SW480 (cell line): Measurements from ENCODE around the gene MRPL44.

Experiments
- DNase-seq: peaks from one replicate; pipeline ENCODE4 v3.0.0-alpha.2; 2016; ENCODE audit warnings: low spot score

MRPL44 gene

DNA sequence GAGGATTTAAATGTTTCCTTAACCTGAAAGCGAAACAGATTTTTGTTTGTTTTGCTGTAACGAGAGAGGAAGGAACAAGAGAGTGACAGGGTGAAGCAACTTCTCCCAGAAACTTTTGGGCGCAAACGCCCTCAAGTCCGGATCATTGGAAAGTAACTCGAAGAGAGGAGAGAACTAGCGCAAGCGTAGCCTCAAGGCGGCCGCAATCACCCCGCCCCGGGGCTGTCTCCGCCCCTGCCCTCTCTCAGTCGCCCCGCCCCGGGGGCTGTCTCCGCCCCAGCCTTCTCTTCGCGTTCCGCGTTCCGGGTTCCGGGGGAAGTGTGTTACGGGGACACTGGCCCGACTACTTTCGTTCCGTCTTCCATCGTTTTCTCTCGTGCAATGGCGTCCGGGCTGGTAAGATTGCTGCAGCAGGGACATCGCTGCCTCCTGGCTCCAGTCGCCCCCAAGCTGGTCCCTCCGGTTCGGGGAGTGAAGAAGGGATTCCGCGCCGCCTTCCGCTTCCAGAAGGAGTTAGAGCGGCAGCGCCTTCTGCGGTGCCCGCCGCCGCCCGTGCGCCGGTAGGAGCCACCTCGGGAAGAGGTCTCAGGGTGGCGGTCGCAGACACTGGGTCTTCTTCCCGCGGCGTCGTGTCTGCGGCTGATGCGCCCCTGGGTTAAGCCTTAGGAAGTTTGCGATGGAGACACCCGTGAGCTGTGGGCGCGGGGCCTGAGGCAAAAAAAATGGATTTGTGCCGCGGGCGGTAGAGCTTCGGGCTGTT lies at the start of gene MRPL44:
Gene MRPL44 (plus strand): TSS at position 372 of the 760 bp plus-strand sequence. CDS start 10 bp downstream, at position 382.
- peak; percentile 84 for DNase-seq

DNA sequence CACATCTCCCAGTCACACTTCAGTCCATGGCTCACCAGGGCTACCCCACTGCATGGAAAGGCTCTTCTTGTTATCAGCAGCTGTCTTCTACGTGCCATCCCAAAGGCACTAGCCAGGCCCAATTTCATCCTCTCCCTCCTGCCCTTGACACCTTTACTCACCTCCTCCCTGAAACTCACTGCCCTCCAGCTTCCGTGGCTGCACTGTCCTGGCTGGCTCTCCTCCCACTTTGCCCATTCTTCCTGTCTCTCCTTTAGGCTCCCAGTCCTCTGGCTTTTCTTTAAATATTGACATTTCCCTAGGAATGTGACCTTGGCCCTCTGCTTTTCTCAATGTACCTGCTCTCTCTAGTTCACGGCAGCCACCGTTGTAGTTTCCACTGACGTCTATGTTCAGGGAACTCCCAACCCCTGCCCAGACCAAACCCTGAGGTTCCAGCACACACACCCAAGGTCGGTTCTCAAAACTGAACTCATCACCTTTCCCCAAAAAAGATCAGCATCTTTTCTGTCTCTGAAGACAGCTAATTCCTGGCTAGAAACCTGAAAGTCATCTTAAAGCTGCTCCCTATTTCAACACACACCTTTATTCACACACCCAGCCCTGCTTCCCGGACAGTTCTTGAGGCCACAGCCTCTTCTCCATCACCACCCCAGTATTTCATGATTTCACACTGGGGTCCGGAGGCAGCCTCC lies 48.8 kb upstream of the MRPL44 start:
- DNase-seq: no peak

DNA sequence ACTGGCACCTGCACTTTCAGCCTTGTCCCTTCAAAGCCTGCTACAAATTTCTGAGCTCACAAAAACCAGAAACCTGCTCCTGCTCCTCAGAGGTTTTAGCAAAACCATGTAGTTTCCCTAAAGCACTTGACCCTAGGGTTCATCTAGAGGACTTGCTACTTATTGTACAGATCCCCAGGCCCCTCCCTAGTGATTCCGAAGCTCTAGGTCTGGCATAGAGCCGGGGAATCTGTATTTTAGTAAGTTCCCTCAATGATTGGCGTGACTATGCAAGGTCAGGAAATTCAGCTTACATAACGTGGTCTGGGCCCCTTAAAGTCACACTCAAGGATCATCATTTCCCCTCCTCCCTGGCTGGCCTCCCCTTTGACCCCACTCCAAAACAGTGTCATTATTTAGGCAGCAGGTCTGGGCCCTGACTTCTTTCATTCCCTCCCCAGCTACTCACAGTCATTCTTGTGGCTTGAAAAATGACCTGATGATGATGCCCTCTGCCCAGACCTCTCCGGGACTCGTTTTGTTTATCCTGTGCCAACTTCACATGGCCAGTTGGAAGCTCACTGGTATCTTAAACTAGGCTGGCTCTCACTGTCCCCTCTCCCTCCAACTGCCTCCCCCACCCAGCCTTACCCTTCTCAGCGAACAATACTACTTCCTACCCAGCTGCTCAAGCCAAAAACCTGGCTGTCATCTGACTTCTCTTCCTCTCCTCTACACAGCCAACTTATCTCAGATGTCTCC lies 48.1 kb upstream of the MRPL44 start:
- no peak for DNase-seq

DNA sequence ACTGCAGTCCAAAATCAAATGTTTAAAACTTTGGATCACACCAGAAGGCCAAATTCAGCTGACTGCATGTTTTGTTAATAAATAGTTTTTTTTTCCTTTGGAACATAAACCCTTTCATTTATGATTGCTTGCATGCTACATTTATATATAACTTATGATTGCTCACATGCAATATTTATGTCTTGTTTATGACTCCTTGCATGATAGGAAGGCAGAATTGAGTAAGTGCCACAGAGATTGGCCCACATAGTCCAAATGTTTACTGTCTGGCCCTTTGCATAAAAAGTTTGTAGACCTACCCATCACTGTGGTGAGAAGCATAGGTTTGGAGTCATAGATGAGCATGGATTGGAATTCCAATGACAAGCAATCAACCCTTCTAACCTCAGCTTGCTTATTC lies 42.9 kb upstream of the MRPL44 start:
- DNase-seq: no peak

DNA sequence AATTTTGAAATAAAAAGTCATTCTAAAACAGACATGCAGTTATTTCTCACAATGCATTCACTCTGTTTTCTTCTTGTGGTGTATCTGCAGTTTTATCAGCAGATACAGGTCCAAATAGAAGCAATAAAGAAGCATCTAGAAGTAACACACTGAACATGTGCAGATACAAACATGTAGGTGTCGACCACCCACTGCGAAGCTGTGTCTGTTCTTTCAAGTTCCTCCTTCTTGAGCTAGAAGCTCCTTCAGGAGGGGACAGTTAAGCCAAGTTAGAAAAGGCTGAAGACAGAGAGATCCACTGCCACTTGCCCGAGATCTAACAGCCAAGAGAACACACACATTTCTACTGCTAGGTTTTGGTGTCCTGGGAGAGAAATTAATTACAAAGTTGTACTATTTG lies 42.2 kb upstream of the MRPL44 start:
- no peak for DNase-seq

DNA sequence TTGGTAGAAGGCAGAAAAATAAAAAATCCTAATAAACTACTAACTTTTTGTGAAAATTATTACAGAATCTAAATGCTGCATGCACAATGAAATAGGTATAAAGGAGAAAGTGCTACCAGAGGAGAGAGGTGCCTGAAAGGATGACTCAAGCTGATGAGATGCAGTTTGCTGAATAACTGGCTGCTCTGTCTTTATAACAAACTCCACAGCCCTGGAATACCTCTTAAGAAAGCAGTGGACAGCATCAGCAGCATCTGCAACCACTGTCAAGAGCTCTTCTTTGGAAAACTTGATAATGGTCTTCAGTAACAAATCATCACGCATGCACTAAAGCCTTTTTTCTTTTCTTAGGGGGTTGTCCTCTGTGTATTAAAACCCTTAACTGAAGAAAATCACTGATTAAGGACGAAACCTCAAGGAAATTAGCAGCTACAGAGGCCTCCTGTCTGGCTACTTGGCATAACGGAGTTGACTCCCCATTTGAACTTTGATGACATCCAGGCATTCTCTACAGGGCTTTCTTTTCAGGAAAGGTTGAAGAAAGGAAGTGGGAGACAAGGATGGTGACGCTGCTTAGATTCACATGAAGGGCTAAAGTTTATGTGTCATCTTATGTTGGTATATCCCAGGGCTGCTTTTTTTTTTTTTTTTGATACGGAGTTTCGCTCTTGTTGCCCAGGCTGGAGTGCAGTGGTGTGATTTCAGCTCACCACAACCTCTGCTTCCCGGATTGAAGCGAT lies 40.9 kb upstream of the MRPL44 start:
- DNase-seq: no peak

DNA sequence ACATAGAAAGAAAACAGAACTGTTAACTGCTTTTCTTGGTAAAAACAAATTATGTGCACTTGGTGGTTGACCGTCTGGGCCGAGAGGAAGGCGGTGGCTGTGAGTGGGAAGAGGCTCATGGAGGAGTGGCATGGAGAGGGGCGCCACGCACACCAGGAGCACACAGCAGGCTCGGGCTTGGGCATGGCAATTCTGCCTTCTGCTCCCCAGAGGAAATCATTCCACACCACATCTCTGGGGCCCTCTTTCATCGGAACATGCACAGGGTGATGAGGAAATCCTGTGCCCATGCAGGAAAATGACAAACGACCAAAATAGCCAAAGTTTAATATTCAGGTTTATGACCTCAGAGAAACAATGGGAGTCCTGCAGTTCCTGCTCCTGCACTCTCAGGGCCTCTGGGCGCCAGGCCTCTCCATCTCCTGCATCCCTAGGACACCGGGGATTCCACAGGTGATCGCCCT lies 38.6 kb upstream of the MRPL44 start:
- DNase-seq: no peak

DNA sequence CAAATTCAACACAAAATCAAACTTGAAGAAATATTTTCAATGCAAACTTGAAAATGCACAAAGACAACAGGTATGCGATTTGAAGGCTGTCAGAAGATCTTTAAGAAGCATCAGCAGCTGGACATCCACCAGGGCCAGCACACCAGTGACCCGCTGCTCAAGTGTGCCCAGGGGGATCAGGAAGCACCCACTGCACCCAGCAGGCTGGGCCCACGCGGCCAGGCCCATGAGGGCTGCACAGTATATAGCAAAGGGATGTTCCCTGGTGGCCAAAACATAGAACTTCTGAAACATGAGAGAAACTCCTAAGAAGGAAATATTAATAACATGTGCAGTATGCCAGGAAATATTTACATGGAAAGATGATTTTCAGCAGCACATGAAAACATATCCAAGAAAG lies 37.2 kb upstream of the MRPL44 start:
- no peak for DNase-seq

DNA sequence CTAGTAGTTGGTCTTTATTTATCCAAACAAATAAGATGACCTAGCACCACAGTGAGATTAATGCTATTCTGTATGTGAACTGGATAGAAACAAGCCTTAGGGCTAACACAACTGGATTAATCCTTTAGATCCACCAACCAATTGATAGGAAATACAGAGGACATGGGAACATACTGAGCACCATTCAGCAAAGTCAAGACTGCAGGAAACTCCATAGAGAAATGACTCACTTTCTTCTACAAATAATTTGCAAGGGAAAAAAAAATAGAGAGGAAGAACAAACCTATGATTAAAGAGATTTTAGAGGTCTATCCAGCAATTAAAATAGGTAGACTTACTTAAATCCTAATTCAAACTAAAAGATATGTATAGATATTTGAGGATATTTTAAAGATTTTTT lies 36.1 kb upstream of the MRPL44 start:
- no peak for DNase-seq

DNA sequence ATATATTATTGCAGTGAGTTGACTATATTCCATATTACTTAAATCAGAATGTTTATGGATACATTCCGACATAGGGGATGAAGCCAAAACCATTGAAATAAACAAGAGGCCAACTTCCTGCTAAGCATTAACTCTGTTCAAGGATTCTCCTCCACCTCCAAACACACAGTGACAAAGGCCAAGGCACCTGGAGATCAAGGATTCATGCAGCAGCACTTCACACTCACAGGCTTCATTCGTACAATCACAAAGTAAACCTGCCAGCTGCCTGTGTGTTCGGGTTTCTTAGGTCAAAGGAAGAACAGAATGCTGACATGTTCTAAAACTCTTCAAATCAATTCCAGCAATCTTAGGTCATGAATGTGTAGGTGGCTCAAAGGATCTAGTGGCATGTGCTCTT lies 35.0 kb upstream of the MRPL44 start:
- no peak for DNase-seq

DNA sequence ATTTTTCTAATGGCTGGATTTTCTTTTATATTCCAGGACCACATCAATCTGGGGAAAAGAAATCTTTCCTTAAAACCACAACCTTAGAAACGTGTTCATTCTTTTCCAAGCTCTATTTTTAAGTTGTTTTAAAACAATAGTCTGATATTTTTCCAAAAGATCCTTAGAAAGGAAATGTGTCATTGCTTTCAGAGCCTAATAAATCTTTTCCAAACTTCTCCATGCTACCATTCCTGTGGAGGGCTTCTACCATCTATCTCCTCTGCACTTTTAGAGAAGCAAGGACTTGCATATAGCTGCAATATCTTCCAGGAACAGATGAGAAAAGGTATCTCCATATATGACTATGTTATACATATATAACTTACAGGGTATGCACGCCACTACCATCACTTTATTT lies 33.3 kb upstream of the MRPL44 start:
- DNase-seq: no peak

DNA sequence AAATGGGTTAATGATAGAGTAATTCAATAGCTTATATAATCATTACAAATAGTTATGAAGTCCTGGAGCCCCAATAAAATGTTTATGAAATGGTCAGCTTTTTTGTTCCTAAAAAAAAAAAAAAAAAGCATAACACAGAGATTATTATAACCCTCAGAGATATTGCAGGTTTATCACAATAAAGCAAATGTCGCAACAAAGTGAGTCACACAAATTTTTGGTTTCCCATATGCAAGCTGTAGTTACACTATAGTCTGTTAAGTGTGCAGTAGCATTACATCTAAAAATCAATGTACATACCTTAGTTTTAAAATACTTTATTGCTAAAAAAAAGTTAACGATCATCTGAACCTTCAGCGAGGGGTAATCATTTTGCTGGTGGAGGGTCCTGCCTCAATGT lies 32.2 kb upstream of the MRPL44 start:
- no peak for DNase-seq

DNA sequence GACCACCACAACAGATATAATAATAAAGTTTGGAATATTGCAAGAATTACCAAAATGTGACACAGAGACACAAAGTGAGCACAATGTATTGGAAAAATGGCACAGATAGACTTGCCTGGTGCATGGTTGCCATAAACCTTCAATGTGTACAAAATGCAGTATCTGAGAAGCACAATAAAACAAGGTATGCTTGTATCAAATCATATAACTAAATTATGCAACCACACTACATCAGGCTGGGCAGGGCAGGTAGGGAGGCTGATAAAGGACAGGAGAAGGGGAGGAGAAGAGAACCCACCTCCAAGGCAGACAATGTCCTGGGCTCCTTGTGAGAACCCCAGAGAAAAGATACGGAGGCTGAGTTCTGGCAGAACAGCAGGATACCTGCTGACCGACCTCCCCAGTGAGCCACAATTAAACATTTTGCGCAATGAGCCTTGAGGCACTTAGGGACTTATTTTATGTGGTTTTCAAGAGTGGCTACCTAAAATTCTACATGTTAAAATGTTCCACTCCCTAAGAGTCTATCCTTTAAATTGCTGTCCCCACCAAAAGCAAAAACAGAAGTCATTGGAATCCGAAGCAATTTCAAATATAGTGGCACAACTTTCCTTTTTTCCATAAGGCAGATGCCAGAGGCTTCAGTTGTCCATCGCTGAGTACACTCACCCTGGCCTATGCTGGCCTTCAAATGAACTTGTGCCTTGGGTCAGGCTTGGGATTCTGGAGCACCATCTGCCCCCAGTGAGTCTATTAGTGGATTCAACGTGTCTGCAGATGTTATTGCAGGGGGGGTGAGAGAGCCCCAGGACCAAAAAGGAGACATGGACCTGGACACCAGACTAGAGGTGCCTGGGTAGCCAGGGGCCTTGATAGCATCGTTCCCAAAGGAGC lies 28.9 kb upstream of the MRPL44 start:
- no peak for DNase-seq

DNA sequence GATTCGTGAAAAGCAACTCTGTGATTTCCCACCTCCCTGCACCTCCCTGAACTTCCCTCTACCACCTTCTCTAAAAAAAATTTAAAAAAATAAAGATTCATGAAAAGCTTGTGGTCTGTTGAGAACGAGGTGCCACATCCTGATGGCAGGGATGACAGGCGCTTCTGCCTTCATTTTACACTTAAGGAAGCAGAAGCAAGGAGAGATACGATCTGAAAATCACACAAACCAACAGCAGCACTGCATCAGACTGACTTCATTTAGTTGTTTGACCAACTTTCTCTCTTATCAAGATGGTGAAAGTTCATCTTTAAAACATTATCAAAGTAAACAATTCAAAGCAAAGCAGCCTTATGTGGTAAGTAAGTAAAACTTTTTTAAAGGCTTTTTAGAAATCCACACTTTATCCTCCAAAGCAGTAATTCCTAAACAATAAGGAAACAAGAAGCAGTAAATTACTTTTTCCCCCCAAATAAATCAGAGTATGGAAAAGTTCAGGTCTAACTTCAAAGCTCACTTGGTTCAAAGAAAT lies 27.6 kb upstream of the MRPL44 start:
- no peak for DNase-seq

DNA sequence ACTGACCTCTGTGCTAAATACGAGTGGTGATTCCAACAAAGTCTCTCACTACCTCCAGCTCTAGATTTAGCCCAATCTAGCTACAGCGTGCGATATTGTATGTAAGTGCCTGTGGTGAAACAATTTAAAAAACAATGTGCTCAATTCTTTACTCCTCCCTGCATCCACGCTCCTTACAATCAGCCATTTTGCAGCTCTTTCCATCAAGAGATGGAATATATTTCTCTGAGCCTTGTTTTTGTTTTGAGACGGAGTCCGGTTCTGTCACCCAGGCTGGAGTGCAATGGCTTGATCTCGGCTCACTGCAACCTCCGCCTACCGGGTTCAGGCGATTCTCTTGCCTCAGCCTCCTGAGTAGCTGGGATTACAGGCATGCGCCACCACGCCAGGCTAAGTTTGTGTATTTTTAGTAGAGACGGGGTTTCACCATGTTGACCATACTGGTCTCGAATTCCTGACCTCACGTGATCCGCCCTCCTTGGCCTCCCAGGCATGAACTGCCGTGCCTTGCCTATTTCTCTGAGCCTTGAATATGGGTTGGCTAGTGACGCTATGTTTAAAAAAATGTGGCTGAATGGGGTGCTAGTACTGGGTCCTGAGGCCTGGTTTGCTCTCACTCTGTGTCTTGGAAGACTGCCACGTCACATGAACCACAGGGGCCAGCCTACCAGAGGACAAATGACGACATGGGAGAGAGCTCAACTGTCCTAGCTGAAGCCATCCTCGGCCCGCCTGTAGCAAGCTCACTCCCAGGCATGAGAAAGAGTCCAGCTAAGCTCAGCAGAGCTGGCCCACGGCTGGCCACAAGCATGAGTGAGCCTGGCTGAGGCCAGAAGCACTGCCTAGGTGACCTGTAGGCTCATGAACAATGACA lies 26.9 kb upstream of the MRPL44 start:
- DNase-seq: no peak

DNA sequence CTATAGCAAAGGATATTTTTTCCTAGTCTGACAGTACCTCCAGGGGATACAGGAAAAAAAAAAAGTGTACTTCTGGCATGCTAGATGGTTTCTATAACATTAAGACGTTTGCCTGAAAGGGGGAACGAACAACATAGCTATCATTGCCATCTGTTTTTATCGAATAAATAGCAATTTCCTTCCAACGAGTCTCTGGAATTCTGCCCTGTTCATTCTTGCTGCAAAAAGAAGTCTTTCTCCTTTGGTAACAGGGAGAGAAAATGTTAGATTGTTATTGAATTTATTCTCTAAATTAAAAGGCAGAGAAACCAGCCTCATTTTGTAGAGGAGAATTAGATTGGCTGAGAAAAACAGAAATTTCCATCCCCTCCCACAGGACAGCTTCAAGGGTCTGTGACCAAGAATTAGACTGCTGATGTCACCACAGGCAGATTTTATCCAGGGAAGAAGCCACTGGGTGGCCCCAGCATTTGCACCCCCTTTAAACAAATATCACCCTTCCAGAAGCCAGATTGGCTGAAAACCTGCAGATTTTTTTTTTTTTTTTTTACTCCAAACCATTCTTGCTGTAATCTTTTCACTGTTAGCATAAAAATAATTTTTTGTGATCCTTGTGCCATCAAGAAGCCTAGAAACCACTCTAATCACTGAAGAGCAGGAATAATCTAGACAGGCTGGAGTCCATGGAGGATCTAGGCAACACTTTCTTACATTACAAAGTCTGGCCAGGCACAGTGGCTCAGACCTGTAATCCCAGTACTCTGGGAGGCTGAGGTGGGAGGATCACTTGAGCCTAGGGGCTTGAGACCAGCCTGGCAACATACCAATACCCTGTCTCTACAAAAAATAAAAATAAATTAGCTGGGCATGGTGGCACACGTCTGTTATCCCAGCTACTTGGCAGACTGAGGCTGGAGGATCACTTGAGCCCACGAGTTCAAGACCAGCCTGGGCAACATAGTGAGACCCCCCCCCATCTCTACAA lies 24.2 kb upstream of the MRPL44 start:
- no peak for DNase-seq

DNA sequence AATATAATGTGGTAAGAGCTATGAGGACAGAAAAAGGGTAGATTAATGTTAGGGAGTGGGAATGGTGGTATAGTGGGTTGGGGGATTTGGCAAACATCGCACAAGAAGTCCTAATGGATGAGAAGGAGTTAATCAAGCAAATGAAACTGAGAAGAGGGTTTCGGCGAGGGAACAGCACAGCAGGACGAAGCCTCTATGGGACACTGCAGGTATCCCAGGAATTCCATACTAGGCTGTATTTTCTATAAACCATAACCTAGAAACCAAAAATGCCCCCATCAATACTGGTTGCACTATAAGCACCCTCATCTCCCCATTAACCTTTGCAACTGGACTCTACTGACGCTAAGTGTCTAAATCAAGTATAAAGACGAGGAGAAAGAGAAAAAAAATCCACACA lies 22.4 kb upstream of the MRPL44 start:
- DNase-seq: no peak

DNA sequence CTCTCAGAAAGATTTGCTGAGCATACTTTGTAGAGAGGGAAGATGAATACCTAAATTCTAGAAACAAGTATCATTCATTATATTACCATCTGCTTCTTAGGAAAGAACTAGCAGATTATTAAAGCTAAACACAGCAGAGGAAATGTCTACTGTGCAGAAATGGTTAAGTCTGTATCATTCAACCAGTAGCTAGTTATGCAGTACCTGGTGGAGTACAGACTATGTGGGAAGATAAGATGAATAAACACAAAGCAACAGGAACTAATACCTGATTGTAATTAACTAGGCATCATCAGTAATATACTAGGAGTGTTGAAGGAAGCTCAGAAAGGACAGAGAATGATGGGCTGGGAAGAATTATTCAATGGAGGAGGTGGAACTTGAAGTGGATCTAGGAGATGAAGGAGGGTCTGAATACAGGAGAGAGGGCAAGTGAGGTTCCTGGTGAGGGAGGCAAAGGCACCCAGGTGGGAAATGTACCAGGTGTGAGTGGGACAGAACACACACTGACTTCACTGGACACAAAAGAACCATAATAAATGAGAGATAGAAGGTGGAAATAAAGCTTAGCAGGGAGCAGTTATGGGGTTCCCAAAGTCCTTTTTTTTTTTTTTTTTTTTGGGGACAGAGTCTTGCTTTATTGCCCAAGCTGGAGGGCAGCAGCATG lies 21.7 kb upstream of the MRPL44 start:
- DNase-seq: no peak
